H9 (cell line): ENCODE results near the gene TMEM38A. TPM values are rescaled to one million over a fixed set of nuclear protein-coding genes. Genes with fewer than 3 reads are reported as not detected.

ENCODE experiments used
- DNase-seq: peaks from one replicate; pipeline ENCODE4 v3.0.0-alpha.2; 2017
- H2AFZ ChIP-seq: one replicate; pipeline ENCODE4 v1.6.1; 2013; ENCODE audit warnings: mild to moderate bottlenecking, low read length, control low read depth, moderate library complexity
- H2AK5ac ChIP-seq: 2 replicates; pipeline ENCODE4 v1.6.1; 2013; ENCODE audit warnings: low read length, control low read depth, mixed read lengths; ENCODE audit not compliant: insufficient read length
- H2BK120ac ChIP-seq: one replicate; pipeline ENCODE4 v1.6.1; 2013; ENCODE audit warnings: low read depth, mild to moderate bottlenecking, low read length, control low read depth, inconsistent platforms; ENCODE audit not compliant: poor library complexity, severe bottlenecking
- H2BK12ac ChIP-seq: 2 replicates; pipeline ENCODE4 v1.6.1; 2013; ENCODE audit warnings: low read length, control low read depth, mixed read lengths, low read depth; ENCODE audit not compliant: insufficient read length
- H2BK15ac ChIP-seq: 2 replicates; pipeline ENCODE4 v1.6.1; 2013; ENCODE audit warnings: low read depth, low read length, control low read depth
- H2BK20ac ChIP-seq: one replicate; pipeline ENCODE4 v1.6.1; 2013; ENCODE audit warnings: low read depth, mild to moderate bottlenecking, low read length, control low read depth, inconsistent platforms; ENCODE audit not compliant: poor library complexity, severe bottlenecking
- H2BK5ac ChIP-seq: 2 replicates; pipeline ENCODE4 v1.6.1; 2013; ENCODE audit warnings: low read length, control low read depth, mixed read lengths; ENCODE audit not compliant: insufficient read length
- H3K14ac ChIP-seq: 2 replicates; pipeline ENCODE4 v1.6.1; 2013; ENCODE audit warnings: low read length, control low read depth; ENCODE audit not compliant: insufficient read depth
- H3K18ac ChIP-seq: 2 replicates; pipeline ENCODE4 v1.6.1; 2013; ENCODE audit warnings: low read depth, mild to moderate bottlenecking, mixed read lengths, low read length, control low read depth; ENCODE audit not compliant: insufficient read length
- H3K23ac ChIP-seq: 2 replicates; pipeline ENCODE4 v1.6.1; 2013; ENCODE audit warnings: low read length, control low read depth, mixed read lengths, low read depth; ENCODE audit not compliant: insufficient read length
- H3K23me2 ChIP-seq: 2 replicates; pipeline ENCODE4 v1.6.1; 2013; ENCODE audit warnings: low read depth, mild to moderate bottlenecking, mixed read lengths, low read length, control low read depth; ENCODE audit not compliant: insufficient read length, poor library complexity, severe bottlenecking
- H3K27ac ChIP-seq: 2 replicates; pipeline ENCODE4 v1.5.1; 2013; ENCODE audit warnings: low read length, control low read depth, mixed read lengths, low read depth; ENCODE audit not compliant: insufficient read length
- H3K27me3 ChIP-seq: 2 replicates; pipeline ENCODE4 v1.6.1; 2013; ENCODE audit warnings: low read length, control low read depth, inconsistent platforms; ENCODE audit not compliant: insufficient read depth
- H3K4ac ChIP-seq: 2 replicates; pipeline ENCODE4 v1.6.1; 2013; ENCODE audit warnings: low read depth, mild to moderate bottlenecking, control low read depth, inconsistent platforms, low read length, moderate library complexity
- H3K4me1 ChIP-seq: 2 replicates; pipeline ENCODE4 v1.6.1; 2013; ENCODE audit warnings: low read length, control low read depth, inconsistent platforms; ENCODE audit not compliant: insufficient read depth
- H3K4me2 ChIP-seq: 2 replicates; pipeline ENCODE4 v1.6.1; 2013; ENCODE audit warnings: low read length, control low read depth, mixed read lengths; ENCODE audit not compliant: insufficient read length, insufficient read depth
- H3K56ac ChIP-seq: 2 replicates; pipeline ENCODE4 v1.6.1; 2013; ENCODE audit warnings: low read depth, mild to moderate bottlenecking, mixed read lengths, low read length, control low read depth; ENCODE audit not compliant: insufficient read length
- H3K79me1 ChIP-seq: 2 replicates; pipeline ENCODE4 v1.6.1; 2013; ENCODE audit warnings: low read depth, mild to moderate bottlenecking, moderate library complexity, low read length, control low read depth, inconsistent platforms; ENCODE audit not compliant: insufficient read depth, poor library complexity, severe bottlenecking
- H3K79me2 ChIP-seq: 2 replicates; pipeline ENCODE4 v1.6.1; 2013; ENCODE audit warnings: low read length, control low read depth, inconsistent platforms; ENCODE audit not compliant: insufficient read depth
- H3K9ac ChIP-seq: 2 replicates; pipeline ENCODE4 v1.6.1; 2013; ENCODE audit warnings: low read length, control low read depth, mixed read lengths; ENCODE audit not compliant: insufficient read length; ENCODE audit errors: extremely low read depth
- H3K9me3 ChIP-seq: one replicate; pipeline ENCODE4 v1.6.1; 2013; ENCODE audit warnings: low read depth, low read length, inconsistent platforms; ENCODE audit not compliant: control insufficient read depth
- H3T11ph ChIP-seq: one replicate; pipeline ENCODE4 v1.6.1; 2013; ENCODE audit warnings: mild to moderate bottlenecking, low read length, control low read depth, inconsistent platforms
- H4K20me1 ChIP-seq: one replicate; pipeline ENCODE4 v1.6.1; 2013; ENCODE audit not compliant: control insufficient read depth, insufficient read length, insufficient read depth
- H4K5ac ChIP-seq: 2 replicates; pipeline ENCODE4 v1.6.1; 2013; ENCODE audit warnings: low read depth, mild to moderate bottlenecking, mixed read lengths, low read length, control low read depth; ENCODE audit not compliant: insufficient read length
- H4K8ac ChIP-seq: replicated peaks from 2 replicates; pipeline ENCODE4 v1.6.1; 2013; ENCODE audit warnings: low read length, control low read depth, mixed read lengths, low read depth; ENCODE audit not compliant: insufficient read length
- H4K91ac ChIP-seq: 2 replicates; pipeline ENCODE4 v1.6.1; 2013; ENCODE audit warnings: low read depth, mild to moderate bottlenecking, moderate library complexity, mixed read lengths, low read length, control low read depth; ENCODE audit not compliant: insufficient read length
- H3K27ac Mint-ChIP-seq, 3 experiments: 2 replicates in 2 of 3; 3 replicates in 1 of 3; pipeline ENCODE4 v1.8.0; 2020 to 2021; ENCODE audit warnings: mixed read lengths in 3 of 3, mild to moderate bottlenecking in 1 of 3, moderate library complexity in 1 of 3
- H3K27me3 Mint-ChIP-seq: 2 replicates; pipeline ENCODE4 v1.8.0; 2021; ENCODE audit warnings: low read depth, mild to moderate bottlenecking, moderate library complexity, mixed read lengths
- H3K36me3 Mint-ChIP-seq, 3 experiments: 2 replicates in 2 of 3; 3 replicates in 1 of 3; pipeline ENCODE4 v1.8.0; 2020 to 2021; ENCODE audit warnings: low read depth in 3 of 3, mixed read lengths in 3 of 3; ENCODE audit not compliant: insufficient read depth in 1 of 3
- H3K4me1 Mint-ChIP-seq, 2 experiments: 2 replicates each; pipeline ENCODE4 v1.8.0; 2020; ENCODE audit warnings: mixed read lengths in 2 of 2
- H3K4me3 Mint-ChIP-seq, 2 experiments: 2 replicates in 1 of 2; 3 replicates in 1 of 2; pipeline ENCODE4 v1.8.0; 2020 to 2021; ENCODE audit warnings: mild to moderate bottlenecking in 2 of 2, mixed read lengths in 2 of 2, moderate library complexity in 1 of 2
- H3K9me3 Mint-ChIP-seq, 2 experiments: 2 replicates in 1 of 2; 3 replicates in 1 of 2; pipeline ENCODE4 v1.8.0; 2020; ENCODE audit warnings: mild to moderate bottlenecking in 2 of 2, mixed read lengths in 2 of 2, moderate library complexity in 1 of 2
- total RNA-seq: library from RNA; stranded (reverse); gene quantifications from 2 replicates; pipeline ENCODE4 v1.2.1, GENCODE V29; 2021
- TF ChIP-seq, protein P1 (sequence below): fragments of 200-600 bp; sonication (generic); conservative IDR thresholded peaks from 3 replicates; pipeline ENCODE4 v1.8.0; 2021; ENCODE audit warnings: antibody characterized with exemption, mild to moderate bottlenecking

TMEM38A gene
- total RNA-seq, 1 experiment from 2014 or later = 7.4 TPM

DNA sequence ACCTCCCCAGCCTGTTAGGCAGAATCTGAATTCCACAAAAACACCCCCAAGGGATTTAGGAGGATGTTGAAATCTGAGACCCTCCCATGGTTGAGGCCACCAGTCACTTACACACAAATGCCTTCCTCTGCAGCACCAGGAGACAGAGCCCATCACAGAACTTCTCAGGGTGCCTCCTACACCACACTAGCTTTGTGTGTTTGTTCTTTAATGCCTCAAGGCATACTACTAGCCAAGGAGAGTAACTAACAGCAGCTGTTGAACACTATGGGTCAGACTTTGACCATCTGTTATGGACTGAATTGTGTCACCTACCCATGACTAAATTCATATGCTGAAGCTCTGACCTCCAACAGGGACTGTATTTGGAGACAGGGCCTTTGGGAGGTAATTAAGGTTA, 23.4 kb upstream of the TMEM38A start:
- no peak overlapping the region for H2AK5ac ChIP-seq
- no peak overlapping the region for H3K4me2 ChIP-seq
- H3K23me2 ChIP-seq = no peaks in the 10 kb centered on the region
- H3K27me3 Mint-ChIP-seq = no peaks in the 10 kb centered on the region
- H3K4ac ChIP-seq = no peak overlapping the region
- no peak overlapping the region for H3K9ac ChIP-seq
- H2BK5ac ChIP-seq = no peak overlapping the region
- H3K23ac ChIP-seq = no peak overlapping the region
- TF ChIP-seq, protein P1, sequence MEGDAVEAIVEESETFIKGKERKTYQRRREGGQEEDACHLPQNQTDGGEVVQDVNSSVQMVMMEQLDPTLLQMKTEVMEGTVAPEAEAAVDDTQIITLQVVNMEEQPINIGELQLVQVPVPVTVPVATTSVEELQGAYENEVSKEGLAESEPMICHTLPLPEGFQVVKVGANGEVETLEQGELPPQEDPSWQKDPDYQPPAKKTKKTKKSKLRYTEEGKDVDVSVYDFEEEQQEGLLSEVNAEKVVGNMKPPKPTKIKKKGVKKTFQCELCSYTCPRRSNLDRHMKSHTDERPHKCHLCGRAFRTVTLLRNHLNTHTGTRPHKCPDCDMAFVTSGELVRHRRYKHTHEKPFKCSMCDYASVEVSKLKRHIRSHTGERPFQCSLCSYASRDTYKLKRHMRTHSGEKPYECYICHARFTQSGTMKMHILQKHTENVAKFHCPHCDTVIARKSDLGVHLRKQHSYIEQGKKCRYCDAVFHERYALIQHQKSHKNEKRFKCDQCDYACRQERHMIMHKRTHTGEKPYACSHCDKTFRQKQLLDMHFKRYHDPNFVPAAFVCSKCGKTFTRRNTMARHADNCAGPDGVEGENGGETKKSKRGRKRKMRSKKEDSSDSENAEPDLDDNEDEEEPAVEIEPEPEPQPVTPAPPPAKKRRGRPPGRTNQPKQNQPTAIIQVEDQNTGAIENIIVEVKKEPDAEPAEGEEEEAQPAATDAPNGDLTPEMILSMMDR = no peak
- H3K4me1 Mint-ChIP-seq = no peaks in the 10 kb centered on the region
- DNase-seq = no peak
- no peaks in the 10 kb centered on the region for H4K20me1 ChIP-seq
- no peak overlapping the region for H2BK20ac ChIP-seq
- no peaks in the 10 kb centered on the region for H3K9me3 Mint-ChIP-seq
- H4K5ac ChIP-seq = no peak overlapping the region
- no peak overlapping the region for H3K14ac ChIP-seq
- no peak overlapping the region for H2BK120ac ChIP-seq
- no peaks in the 10 kb centered on the region for H3K27me3 ChIP-seq
- H3K4me1 ChIP-seq = no peaks in the 10 kb centered on the region
- H3K4me3 Mint-ChIP-seq = no peak overlapping the region
- no peak overlapping the region for H3T11ph ChIP-seq
- H2AFZ ChIP-seq = no peak overlapping the region
- no peak overlapping the region for H3K18ac ChIP-seq
- no peak overlapping the region for H3K56ac ChIP-seq
- H3K79me1 ChIP-seq = peaks cover 10% of the 10 kb centered on the region
- no peak overlapping the region for H3K27ac ChIP-seq
- no peak overlapping the region for H4K8ac ChIP-seq
- peaks cover 17 to 61% (median 28%) of the 10 kb centered on the region in 3 experiments for H3K36me3 Mint-ChIP-seq
- peak overlapping the region in 1 of 3 experiments; percentile 45; a peak in 2 of 7 replicates for H3K27ac Mint-ChIP-seq
- H3K79me2 ChIP-seq = no peaks in the 10 kb centered on the region; the same call in 1 of the 2 replicates
- no peak overlapping the region for H4K91ac ChIP-seq
- no peak overlapping the region for H2BK15ac ChIP-seq
- no peak overlapping the region for H2BK12ac ChIP-seq
- H3K9me3 ChIP-seq = no peaks in the 10 kb centered on the region
